Tibial artery (tissue), 4 donors: ENCODE measurements around the gene NLRP14.

Experiments
- DNase-seq, 2 donors: peaks; one replicate each; pipeline ENCODE4 v3.0.0-alpha.2; 2019
- H3K27ac ChIP-seq, 2 donors: fragments of 200-600 bp; sonication (generic) in 1 of 2; 1 replicate in 1 of 2; 2 replicates in 1 of 2; pipeline ENCODE4 v1.5.1; 2018 to 2019; ENCODE audit warnings: mild to moderate bottlenecking in 1 of 2
- H3K27me3 ChIP-seq, 2 donors: fragments of 200-600 bp; sonication (generic) in 1 of 2; one replicate each; pipeline versions ENCODE4 v1.5.1 to v1.6.0; 2016 to 2019
- H3K36me3 ChIP-seq, 3 donors: fragments of 200-600 bp; sonication (generic) in 2 of 3; one replicate each; pipeline ENCODE4 v1.5.1; 2016 to 2019; ENCODE audit warnings: mild to moderate bottlenecking in 2 of 3
- H3K4me1 ChIP-seq, 4 donors: fragments of 200-600 bp; sonication (generic) in 2 of 4; 1 replicate in 3 of 4; 2 replicates in 1 of 4; pipeline ENCODE4 v1.5.1; 2016 to 2019
- H3K4me3 ChIP-seq, 2 donors: fragments of 200-600 bp; sonication (generic) in 1 of 2; 1 replicate in 1 of 2; 2 replicates in 1 of 2; pipeline ENCODE4 v1.5.1; 2018 to 2019; ENCODE audit warnings: mild to moderate bottlenecking in 2 of 2
- H3K9me3 ChIP-seq, 3 donors: fragments of 200-600 bp; sonication (generic) in 1 of 3; one replicate each; pipeline ENCODE4 v1.5.1; 2016 to 2019
- CTCF ChIP-seq, 2 experiments: fragments of 200-600 bp in 1 of 2; fragments of 450-650 bp in 1 of 2; IDR thresholded peaks; one replicate each; pipeline ENCODE4 v1.5.1; 2017 to 2019; ENCODE audit warnings: antibody characterized with exemption in 2 of 2, mild to moderate bottlenecking in 1 of 2, moderate library complexity in 1 of 2
- intact Hi-C: fragments of 100-400 bp; cut with DNase I; formaldehyde crosslinking; loops from one replicate; pipeline ENCODE4 v1.15.0; 2023; ENCODE audit warnings: low total_unique reads

Gene NLRP14

GRCh38 chr11:6991227-6991626 lies 29.1 kb upstream of the NLRP14 start:
- DNase-seq: no peak
- no peaks in the 10 kb centered on the region for H3K27me3 ChIP-seq
- H3K27ac ChIP-seq: peak overlapping the region in 1 of 2 donors; percentile 19
- H3K4me3 ChIP-seq: no peak overlapping the region
- no peaks in the 10 kb centered on the region for H3K36me3 ChIP-seq
- peaks cover 0 to 21% (median 7%) of the 10 kb centered on the region in 4 donors for H3K4me1 ChIP-seq
- intact Hi-C loops: no loop called here
- peaks cover 0 to 2% (median 0%) of the 10 kb centered on the region in 3 donors for H3K9me3 ChIP-seq
- TF ChIP-seq CTCF (IDR thresholded peaks at IDR 0.05): no peak

- H3K4me1 ChIP-seq: peaks cover 0 to 21% (median 7%) of the 10 kb centered on the region in 4 donors
- DNase-seq: no peak
- intact Hi-C loops: no loop called here
- no peak overlapping the region for H3K4me3 ChIP-seq
- H3K27ac ChIP-seq: peak overlapping the region; percentile 19 to 23
- no peaks in the 10 kb centered on the region for H3K9me3 ChIP-seq
- H3K27me3 ChIP-seq: no peaks in the 10 kb centered on the region
- no peak for TF ChIP-seq CTCF (IDR thresholded peaks at IDR 0.05)
- no peaks in the 10 kb centered on the region for H3K36me3 ChIP-seq
Measured at GRCh38 chr11:6992026-6992425, 28.3 kb upstream of the NLRP14 start.

GRCh38 chr11:6992457-6993417 lies 27.5 kb upstream of the NLRP14 start:
- Histone ChIP-seq H3K4me3 (no peak overlapping the region), H3K36me3 (no peaks in the 10 kb centered on the region), H3K27me3 (no peaks in the 10 kb centered on the region), H3K9me3 (no peaks in the 10 kb centered on the region), H3K4me1 (peaks cover 0 to 21% (median 7%) of the 10 kb centered on the region in 4 donors), H3K27ac (peak overlapping the region; percentile 19 to 23)
- DNase-seq: no peak
- intact Hi-C loops: no loop called here
- no peak for TF ChIP-seq CTCF (IDR thresholded peaks at IDR 0.05)

- Histone ChIP-seq H3K4me3 (no peak overlapping the region), H3K9me3 (no peaks in the 10 kb centered on the region), H3K27me3 (no peaks in the 10 kb centered on the region), H3K4me1 (peaks cover 0 to 21% (median 7%) of the 10 kb centered on the region in 4 donors), H3K27ac (no peak overlapping the region), H3K36me3 (peaks cover 4 to 11% (median 5%) of the 10 kb centered on the region in 3 donors)
- no peak for DNase-seq
- no peak for TF ChIP-seq CTCF (IDR thresholded peaks at IDR 0.05)
- intact Hi-C loops: no loop called here
Measured at GRCh38 chr11:6995703-6996102, 24.6 kb upstream of the NLRP14 start.

- Histone ChIP-seq H3K27ac (no peak overlapping the region), H3K27me3 (no peaks in the 10 kb centered on the region), H3K4me3 (no peak overlapping the region), H3K4me1 (no peaks in the 10 kb centered on the region), H3K9me3 (no peaks in the 10 kb centered on the region), H3K36me3 (peaks cover 4 to 22% (median 14%) of the 10 kb centered on the region in 3 donors)
- intact Hi-C loops: no loop called here
- DNase-seq: peak in 1 of 2 donors; percentile 19
- TF ChIP-seq CTCF (IDR thresholded peaks at IDR 0.05): no peak
Measured at GRCh38 chr11:7004482-7004881, 15.8 kb upstream of the NLRP14 start.
